ENCODE measurements around the gene MARCHF3.

- TF ChIP-seq CTCF (IDR thresholded peaks at IDR 0.05), result no peak
- TF ChIP-seq ZNF263 (CRISPR knock-in tag; IDR thresholded peaks at IDR 0.05; ENCODE audit: low read depth), result no peak
- no peak for TF ChIP-seq GABPB1 (CRISPR knock-in tag; IDR thresholded peaks at IDR 0.05)
- TF ChIP-seq AR (CRISPR knock-in tag; IDR thresholded peaks at IDR 0.05), result no peak
- TF ChIP-seq ZNF425 (CRISPR knock-in tag; conservative IDR thresholded peaks at IDR 0.05), result no peak
Observed at GRCh38 chr5:126928041-126928440, 102.3 kb downstream of the MARCHF3 start.

All from WTC11 (cell line).